Stimulated activated CD8-positive, alpha-beta memory T cell treated with anti-CD3 and anti-CD28 coated beads, Interleukin-4, amount 100 ng/mL, for 48 hours (primary cell): ENCODE data around the gene PKN1.
A peak's percentile ranks its signal among the peaks of the same experiment; 100 is the strongest.

Experiments used
- DNase-seq: peaks from one replicate; pipeline ENCODE4 v3.0.0-alpha.2; 2020

The PKN1 gene

DNA sequence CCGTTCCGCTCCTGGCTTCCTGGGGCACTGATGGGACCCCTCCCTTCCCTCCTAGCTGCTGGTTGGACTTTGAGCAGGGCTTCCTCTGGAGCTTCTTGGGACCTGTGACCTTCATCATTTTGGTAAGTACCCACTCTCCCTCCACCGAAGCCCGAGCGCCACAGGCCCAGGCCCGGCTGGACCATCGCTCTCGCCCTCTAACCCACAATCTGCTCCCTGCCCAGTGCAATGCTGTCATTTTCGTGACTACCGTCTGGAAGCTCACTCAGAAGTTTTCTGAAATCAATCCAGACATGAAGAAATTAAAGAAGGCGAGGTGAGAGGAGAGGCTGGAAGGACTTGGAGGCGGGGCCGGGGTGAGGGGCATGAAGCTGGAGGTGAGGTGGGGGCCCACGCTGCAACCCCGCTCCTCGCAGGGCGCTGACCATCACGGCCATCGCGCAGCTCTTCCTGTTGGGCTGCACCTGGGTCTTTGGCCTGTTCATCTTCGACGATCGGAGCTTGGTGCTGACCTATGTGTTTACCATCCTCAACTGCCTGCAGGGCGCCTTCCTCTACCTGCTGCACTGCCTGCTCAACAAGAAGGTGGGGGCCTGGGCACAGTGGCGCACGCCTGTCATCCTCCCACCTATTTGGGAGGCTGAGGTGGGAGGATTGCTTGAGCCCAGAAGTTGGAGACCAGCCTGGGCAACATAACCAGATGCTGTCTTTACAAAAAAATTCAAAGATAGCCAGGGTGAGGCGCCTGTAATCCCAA, 26.3 kb upstream of the PKN1 start:
- DNase-seq, result no peak

- DNase-seq, result no peak
These were observed 25.3 kb upstream of the PKN1 start for GRCh38 chr19:14407605-14408484.

DNA sequence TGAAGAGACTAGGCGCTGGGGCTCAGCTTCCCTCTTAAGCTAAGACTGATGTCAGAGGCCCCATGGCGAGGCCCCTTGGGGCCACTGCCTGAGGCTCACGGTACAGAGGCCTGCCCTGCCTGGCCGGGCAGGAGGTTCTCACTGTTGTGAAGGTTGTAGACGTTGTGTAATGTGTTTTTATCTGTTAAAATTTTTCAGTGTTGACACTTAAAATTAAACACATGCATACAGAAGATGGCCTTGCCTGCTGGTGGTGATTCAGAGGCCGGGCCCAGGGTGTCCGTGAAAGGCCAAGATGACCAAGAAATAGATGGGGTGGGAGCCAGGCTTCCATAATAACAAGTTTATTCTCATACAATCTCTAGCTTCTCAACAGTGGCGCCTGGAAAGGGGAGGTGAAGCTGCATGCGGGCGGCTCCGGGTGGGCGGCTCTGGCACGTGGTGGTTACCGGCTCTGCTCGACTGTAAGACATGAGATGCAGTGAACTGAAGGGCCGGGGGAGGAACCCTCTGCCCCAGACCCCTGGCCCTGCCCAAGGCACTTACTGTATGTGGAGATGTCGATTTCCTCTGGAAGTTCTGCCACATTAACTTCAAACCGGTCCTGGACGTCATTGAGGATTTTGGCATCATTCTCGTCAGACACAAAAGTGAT, 24.5 kb upstream of the PKN1 start:
- DNase-seq, result no peak

- no peak for DNase-seq
These were observed 23.7 kb upstream of the PKN1 start for GRCh38 chr19:14409146-14410023.

DNA sequence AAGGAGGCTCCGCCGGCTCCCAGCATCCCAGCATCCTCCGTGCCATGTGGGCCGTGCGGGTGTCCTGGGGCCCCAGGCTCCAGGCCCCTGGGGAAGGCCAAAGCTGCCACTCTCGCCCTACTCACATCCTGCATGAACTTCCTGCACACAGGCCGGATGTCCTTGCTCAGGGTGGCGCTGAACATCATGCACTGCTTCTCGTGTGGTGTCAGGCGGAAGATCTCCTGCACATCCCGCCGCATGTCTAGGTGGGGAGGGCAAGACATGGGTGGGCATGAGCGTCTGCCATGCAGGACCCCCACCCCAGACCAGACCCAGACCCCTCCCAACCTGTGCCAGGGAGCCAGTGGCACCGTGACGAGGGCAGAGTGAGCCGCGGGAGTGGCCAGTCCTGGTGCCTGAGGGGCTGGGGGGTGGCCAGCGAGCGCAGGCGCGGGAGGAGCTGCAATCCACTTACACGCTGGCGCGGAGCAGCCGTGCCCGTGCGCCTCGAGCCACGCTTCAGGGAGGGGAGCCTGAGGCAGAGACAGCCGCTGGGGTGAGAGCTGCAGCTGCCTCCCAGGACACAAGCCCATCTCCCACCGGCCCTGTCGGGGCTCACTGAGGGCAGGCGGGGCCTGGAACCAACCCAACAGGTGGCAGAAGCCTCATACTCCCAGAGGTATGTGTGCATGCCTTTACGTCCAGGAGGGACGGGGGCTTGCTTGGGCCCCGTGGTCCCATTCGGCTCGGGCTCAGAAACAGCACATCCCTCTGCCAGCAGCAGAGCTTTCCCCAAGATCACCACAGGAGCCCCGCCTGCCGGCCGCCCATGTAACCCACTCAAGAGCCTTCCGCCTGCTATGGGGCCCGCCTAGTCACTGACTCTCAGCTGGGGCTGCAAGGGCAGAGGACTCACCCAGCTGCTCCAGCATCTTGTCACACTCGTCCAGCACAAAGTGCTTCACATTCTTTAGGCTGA, 22.7 kb upstream of the PKN1 start:
- no peak for DNase-seq

GRCh38 chr19:14411161-14411937, 21.8 kb upstream of the PKN1 start:
- no peak for DNase-seq

- DNase-seq, result no peak
These were observed 21.2 kb upstream of the PKN1 start for GRCh38 chr19:14411938-14412245.

DNA sequence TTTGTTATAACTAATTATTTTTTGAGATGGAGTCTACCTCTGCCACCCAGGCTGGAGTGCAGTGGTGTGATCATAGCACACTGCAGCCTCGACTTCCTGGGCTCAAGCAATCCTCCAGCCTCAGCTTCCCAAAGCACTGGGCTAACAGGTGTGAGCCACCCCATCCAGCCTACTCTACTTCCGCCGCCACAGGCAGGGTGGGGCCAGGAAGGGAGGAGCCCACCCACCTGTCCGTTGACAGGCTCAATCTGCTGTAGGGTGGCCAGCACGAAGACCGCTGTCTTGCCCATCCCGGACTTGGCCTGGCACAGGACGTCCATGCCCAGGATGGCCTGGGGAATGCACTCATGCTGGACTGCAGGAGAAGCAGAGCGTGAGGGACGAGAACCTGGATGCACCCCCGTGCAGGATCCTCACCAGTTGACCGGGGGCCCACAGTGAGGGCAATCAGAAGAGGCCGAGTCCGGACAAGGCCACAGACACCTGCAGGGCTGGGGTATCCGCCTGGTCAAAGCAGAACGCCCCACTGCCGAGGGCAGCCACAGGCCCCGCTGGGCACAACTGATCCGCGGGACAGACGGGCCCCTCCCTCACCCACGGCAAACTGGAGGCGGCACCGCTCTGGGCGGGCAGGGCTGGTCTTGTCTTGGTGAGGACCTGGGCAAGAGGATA, 20.6 kb upstream of the PKN1 start:
- DNase-seq, result no peak

DNA sequence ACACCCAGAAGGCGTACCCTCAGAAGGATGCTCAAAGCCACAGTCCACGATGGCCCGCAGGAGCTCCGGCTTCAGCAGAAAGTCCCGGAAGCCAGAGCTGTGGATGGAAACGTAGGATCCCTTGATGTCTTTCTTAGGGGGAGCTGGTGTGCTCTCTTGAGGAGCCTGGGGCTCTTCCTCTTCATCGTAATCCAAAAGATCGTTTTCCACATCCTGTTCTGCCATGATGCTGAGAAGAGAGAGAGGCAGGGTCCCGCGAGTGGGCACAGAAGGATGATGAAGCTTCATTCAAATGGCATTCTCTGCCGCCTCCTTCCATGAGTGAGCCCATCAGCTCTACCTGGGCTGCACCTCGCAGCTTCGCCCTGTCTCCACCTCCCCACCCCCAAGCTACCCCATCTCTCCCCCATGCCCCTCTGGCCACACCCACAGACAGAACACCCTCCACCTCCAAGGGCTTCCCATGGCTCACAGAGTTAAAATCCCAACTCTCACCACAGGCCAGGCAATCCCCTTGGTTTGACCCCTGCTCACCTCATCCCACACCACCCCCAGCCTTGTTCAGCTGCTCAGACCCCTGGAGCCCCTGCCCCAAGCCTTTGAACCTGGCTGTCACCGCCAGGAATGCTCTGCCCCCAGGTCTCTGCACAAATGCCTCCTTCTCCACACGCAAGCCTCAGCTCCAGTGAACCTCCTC, 20.0 kb upstream of the PKN1 start:
- DNase-seq, result no peak

GRCh38 chr19:14413693-14414181, 19.4 kb upstream of the PKN1 start:
- DNase-seq, result no peak

- DNase-seq, result no peak
These were observed 18.0 kb upstream of the PKN1 start for GRCh38 chr19:14414926-14415690.

GRCh38 chr19:14416817-14417231, 16.3 kb upstream of the PKN1 start:
- DNase-seq, result no peak

GRCh38 chr19:14418856-14419105, 14.3 kb upstream of the PKN1 start:
- DNase-seq, result peak; percentile 89

- DNase-seq, result peak; percentile 96
These were observed 13.8 kb upstream of the PKN1 start, which contains the start of gene DDX39A for GRCh38 chr19:14419106-14419813. TSS of gene DDX39A (minus strand) at chr19:14419341. CDS start at chr19:14413220, 6,121 bp downstream.

- DNase-seq, result no peak
These were observed 7.4 kb upstream of the PKN1 start for GRCh38 chr19:14425696-14426138.

DNA sequence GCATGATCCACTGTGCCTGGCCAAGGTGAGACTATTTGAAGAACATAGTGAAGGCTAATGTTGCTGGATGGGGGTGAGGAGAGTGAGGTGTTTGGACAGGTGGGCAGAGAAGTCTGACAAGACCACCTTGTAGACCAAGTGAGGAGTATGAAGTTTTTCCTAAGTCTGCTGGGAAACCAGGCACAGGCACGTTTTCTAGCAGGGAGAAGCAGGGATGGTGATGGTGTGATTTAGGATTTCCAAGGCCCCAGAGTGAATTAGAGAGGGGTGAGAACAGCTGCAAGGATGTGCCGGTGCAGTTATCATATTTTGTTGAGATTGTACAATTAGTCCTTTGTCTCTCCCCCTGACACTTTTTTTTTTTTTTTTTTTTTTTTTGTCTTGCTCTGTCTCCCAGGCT, 5.6 kb upstream of the PKN1 start:
- no peak for DNase-seq

- no peak for DNase-seq
These were observed 4.2 kb upstream of the PKN1 start for GRCh38 chr19:14428882-14429416.

GRCh38 chr19:14430712-14431111, 2.4 kb upstream of the PKN1 start:
- no peak for DNase-seq
